GM21423 (cell line): ENCODE data around the gene PEX14.

Source experiments
- ATAC-seq: cut with Tn5 transposase; IDR thresholded peaks from one replicate; pipeline ENCODE4 v1.9.1; 2021; ENCODE audit warnings: mild to moderate bottlenecking, moderate library complexity; ENCODE audit not compliant: unreplicated experiment

Gene PEX14

GRCh38 chr1:10613861-10614260, 139.1 kb downstream of the PEX14 start:
- no peak for ATAC-seq

- ATAC-seq: no peak
These were observed 139.9 kb downstream of the PEX14 start for GRCh38 chr1:10614377-10615225.

- no peak for ATAC-seq
These were observed 140.6 kb downstream of the PEX14 start for GRCh38 chr1:10615332-10615731.

- no peak for ATAC-seq
These were observed 141.4 kb downstream of the PEX14 start for GRCh38 chr1:10615932-10616671.

- no peak for ATAC-seq
These were observed 141.9 kb downstream of the PEX14 start for GRCh38 chr1:10616696-10617095.

GRCh38 chr1:10617318-10617717, 142.6 kb downstream of the PEX14 start:
- ATAC-seq: no peak

GRCh38 chr1:10617931-10618885, 143.5 kb downstream of the PEX14 start:
- no peak for ATAC-seq

GRCh38 chr1:10620776-10621175, 146.0 kb downstream of the PEX14 start:
- no peak for ATAC-seq

- no peak for ATAC-seq
These were observed 147.2 kb downstream of the PEX14 start for GRCh38 chr1:10621906-10622305.

- ATAC-seq: no peak
These were observed 148.3 kb downstream of the PEX14 start for GRCh38 chr1:10622910-10623685.

- no peak for ATAC-seq
These were observed 149.0 kb downstream of the PEX14 start for GRCh38 chr1:10623686-10624145.

GRCh38 chr1:10624256-10625050, 149.7 kb downstream of the PEX14 start:
- ATAC-seq: no peak

GRCh38 chr1:10625076-10625475, 150.3 kb downstream of the PEX14 start:
- no peak for ATAC-seq

GRCh38 chr1:10625554-10625953, 150.8 kb downstream of the PEX14 start:
- no peak for ATAC-seq

- ATAC-seq: no peak
These were observed 151.5 kb downstream of the PEX14 start for GRCh38 chr1:10626131-10626731.

- ATAC-seq: no peak
These were observed 152.2 kb downstream of the PEX14 start for GRCh38 chr1:10626791-10627410.

GRCh38 chr1:10628685-10629084, 153.9 kb downstream of the PEX14 start:
- no peak for ATAC-seq

GRCh38 chr1:10629091-10629815, 154.5 kb downstream of the PEX14 start:
- ATAC-seq: no peak
